ENCODE results near the gene LPP.
A peak's percentile ranks its signal among the peaks of the same experiment; 100 is the strongest.

Gene LPP

DNA sequence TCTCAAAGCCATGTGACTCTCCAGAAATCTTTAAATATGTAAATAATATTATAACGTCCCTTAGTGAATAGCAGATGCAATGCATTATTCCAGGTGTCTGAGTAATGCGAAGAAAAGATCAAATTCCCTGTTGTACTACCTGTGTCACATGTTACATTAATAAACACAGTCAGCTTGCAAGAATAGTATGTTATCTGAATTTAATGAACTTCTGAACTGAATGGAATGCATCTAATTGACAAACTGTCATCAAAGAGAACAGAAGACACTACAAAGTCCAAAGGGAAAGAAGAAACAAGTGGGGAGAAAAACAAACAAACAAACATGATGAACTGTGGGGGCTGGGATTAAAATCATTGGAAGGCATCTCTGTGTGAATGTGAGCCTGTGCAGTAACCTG, 508.8 kb downstream of the LPP start:
- no peak for DNase-seq

DNA sequence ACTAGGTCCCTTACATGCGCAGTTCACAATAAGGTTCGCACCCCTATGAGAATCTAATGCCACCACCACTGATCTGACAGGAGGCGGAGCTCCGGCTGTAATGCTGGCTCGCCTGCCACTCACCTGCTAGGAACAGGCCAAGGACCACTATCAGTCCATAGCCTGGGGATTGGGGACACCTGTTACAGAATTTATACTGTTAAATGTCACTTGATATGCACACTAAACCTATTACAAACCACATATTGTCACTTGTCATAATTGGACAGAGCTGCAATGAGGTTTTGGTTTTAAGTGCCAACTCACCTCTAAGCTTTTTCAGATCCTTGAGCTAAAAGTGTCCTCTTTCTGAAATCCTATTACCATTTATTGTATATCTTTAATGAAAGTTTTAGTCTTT, 509.9 kb downstream of the LPP start:
- no peak for DNase-seq

DNA sequence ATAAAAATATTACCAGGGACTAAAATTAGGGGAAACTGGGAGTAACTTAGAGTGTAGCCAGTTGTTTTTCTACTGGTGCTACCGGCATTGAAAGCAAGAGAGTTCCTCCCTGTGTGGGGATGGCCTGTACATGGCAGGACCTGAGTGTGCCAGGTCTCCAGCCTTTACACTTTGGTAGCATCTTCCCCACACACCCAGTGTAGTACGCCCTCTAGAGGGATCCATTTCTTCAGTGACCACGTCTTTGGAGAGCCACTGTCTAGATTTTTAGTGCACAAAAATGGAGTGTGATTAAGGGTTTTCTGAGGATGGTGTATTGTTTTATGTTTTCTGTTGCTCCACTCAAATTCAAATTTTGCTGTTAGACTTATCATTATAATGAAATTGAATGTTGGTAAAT, 510.8 kb downstream of the LPP start:
- peak; percentile 34 for DNase-seq

DNA sequence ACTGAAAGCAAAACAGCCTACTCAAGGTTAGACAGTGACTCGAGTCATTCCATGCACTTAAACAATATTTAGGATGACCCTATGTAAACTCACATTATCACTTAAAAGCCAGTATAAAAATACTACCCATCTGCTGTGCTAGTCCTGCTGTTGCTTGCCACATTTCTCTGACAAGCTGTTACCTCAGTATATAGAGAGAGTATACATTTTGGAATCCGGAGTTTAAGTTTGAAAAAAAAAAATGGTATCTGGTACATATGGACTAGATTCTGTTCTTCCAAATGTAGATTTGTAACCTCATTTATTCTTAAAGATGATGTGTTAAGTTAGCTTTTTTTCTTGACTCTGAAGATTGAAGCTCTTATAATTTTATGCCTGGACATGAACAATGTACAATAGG, 514.0 kb downstream of the LPP start:
- DNase-seq = no peak

DNA sequence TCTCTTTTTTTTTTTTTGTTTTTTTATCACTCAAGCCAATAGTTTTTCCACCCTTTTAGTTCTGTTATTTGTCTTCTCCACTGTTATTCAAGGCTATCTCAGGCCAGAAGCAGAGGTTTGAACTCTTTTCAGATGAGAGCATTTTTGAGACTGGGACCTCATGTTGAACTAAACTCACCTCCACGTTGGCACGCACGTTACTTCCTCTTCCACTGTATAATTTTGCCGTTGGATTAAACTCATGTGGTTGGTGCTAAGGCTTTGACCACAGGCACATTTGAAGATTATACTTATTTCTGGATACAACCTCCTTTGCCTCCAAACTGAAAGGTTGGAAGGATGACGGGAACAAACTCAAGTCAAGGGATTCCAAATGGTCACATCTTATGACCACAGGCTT, 516.5 kb downstream of the LPP start:
- no peak for DNase-seq

DNA sequence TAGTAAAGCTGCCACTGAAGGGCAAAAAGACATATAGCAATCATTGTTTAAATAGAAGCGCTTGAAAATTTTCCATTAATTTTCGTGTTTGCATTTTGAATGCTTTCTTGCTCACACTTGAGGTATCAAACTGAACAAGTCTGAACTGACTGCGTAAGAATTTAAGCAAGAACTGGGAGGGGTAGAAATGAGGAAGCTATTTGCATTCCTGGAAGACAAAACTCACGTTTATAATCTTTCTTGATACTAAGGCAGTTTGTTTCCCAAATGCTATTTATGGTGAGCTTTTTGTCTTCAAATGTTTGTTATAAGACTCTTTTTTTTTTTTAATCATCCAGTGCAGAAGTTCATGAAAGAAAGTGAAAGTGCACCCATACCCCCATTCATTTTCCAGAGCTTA, 518.0 kb downstream of the LPP start:
- DNase-seq = no peak

DNA sequence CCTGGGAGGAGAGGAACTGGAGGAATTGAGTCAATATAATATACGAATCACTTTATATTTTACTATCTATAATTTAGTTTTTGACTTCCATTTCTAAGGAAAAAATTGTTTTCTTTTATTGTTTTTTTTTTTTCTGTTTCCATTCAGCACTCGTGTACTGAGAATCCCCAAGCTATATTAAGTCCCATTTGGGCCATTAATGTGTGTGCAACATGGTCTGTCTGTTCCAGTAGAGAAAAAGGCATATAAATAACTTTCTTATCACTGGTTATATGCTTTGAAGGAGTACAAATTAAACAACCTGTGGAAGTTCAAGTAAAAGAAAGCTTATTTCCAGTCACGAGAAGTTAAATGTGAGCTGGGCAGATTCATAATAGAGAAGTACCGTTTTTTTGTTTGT, 518.9 kb downstream of the LPP start:
- DNase-seq = no peak

DNA sequence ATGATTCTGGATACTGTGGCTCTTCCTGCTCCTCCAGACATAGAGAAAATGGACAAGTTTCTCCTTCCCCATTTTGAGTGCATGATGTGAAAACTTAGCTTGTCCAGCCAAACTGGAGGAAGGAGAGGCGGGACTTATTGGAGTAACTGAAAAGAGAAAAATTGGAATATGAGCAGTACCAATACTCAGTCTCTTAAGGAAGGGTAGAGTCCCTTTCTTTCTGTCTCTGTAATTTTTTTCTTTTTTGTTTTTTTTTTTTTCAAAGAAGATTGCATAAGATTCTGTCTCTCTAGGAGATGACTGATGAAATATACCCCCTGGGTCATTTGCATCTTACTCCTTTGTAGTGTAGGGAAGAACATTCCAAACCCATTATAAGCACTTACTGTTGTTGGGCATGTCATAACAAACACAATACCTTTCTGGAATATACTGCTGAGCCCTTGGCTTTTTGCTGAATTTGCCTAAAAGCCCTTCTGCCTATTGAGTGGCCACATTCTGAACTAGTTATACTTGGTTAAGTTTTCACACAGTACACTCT, 519.8 kb downstream of the LPP start:
- DNase-seq = no peak

DNA sequence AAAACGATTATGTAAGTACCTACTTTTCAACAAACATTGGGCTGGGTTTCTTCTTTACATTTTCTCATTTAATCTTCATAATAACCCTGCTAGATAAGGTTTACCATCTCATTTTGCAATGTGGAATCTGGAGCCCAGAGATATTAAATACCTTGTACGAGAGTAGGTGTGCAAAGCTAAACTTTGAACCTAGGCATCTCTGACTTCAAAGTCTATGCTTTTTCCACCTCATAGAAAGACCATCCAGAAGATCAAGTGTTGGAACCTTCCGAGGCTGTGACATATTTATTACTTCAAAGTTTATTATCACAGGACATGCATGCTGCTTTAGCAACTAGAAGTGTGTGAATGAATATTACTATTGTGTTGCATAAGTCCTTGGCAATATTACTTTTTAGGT, 520.6 kb downstream of the LPP start:
- no peak for DNase-seq

DNA sequence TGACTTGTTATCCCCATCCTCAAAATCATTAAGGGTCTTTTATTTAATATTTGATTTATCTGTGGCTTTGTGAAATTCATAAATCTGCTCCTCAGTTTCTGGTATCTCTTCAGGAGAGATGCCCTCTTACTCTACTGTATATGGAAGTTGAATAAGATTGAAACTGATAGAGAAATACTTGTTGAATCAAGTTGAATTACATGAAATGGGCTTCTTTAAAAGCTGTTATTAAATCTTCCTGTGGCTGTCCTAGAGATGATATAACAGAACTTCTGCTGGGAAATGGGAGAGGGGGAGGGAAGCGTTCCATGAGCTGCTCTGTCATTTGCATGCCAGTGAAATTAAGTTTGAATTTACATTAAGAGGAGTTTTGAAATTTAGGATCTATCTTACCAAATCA, 523.4 kb downstream of the LPP start:
- DNase-seq = no peak

DNA sequence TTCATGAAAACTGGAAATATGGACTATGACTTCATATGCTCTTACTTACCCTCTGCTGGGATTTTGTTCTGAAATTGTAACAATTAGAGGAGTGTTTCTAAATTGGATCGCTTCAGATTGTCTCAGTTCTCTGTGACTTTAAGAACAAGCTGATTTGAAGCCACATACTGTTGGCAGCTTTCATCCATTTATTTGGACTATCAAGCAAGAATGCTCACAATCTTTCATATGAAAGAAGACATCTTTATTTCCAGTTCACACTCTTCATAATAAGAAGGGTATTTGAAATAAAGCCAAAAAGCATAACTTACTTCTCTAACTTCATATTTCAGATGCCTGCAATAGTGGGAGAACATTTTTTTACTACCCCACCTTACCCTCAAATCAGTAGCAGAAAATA, 526.2 kb downstream of the LPP start:
- no peak for DNase-seq

DNA sequence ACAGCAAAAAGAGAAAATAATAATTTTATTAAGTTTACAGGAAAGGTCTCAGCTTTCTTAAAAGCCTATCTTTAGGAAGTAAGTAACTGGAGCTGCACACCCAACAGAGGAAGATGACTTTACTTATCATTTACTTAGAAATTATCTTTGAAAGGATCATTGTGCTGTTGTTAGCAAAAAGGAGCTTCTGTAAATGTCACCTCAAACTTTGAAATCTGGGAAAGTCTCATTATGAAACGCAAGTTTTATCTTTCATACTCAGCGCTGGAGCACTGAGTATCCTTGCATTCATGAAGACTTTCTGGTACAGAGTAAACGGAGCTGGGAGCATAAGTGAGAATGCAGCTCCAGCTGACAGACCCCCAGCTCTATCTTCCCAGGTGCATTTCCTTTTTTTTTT, 526.6 kb downstream of the LPP start:
- DNase-seq = no peak

DNA sequence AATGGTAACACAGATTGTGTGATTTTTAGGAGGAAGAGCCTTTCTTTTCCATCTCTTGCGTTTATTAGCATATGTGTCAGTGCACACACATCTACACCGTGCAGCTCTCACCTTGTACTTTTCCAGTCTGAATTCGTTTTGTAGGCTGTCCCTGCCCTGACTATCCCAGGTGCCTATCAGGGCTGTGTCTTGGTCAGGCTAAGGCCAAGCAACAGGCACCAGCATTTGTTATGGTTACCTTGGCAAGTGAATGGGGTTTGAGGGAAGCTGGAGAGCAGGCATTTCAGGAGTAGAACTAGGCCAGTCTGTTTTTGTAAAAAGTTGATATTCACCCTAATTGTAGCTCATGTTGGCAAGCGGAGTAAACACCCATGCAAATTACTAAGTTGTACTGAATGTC, 528.4 kb downstream of the LPP start:
- DNase-seq = no peak

DNA sequence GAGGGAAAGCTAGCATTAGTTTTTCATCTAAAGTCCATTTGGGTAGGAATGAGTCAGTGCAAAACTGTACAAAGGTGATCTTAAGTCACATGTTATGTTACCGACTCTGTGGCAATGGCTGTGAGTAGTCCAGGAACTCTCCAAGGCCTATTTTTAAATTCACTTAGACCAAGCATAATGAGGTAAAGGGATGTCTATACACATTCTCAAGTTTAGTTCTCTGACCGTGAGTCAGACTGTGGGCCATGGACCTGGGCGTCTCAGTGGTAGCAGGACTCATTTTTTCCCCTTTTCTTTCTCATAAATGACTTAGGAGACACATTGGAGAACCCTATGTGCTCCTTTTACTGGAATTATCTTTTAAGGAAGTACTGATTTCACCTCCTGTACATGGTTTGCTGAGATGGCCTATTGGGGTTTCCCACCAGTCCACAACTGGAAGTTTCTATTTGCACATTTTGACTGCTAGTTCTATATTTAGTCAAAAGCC, 529.1 kb downstream of the LPP start:
- no peak for DNase-seq

DNA sequence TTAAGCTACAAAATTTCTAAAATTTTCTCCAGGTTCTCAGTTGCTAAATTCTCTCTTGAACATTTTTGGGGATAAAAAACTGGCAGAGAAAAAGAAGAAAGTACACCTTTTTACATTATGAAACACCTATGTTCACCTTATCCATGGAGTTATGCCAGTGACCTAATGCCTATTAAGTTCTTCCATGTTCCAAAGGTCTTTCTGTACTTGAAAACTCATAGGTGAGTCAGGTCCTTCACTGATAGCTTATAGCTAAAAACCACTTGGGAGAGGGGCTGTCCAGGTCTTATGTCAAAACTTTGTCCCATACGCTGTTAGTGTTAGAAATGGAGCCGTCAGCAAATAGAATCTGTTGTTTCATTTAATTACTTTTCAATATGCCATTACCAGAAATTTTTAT, 530.3 kb downstream of the LPP start:
- DNase-seq = no peak

DNA sequence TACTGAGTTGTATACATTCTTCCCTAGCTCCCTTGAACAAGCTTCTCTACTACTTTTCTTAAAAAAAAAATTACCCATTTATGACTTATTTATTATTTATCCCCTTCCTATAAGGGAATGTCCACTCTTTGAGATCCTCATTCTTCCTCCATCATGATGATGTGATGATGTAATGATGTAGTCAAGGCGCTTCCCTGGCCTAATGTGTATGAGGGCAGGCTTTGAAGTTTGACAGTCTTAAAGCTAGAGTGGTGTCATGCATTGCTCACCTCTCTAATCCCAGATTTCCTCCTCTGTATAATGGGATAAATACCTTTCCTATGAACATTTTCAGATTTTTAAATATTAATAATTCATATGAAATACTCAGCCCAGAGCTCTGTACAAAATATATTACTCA, 531.8 kb downstream of the LPP start:
- no peak for DNase-seq

DNA sequence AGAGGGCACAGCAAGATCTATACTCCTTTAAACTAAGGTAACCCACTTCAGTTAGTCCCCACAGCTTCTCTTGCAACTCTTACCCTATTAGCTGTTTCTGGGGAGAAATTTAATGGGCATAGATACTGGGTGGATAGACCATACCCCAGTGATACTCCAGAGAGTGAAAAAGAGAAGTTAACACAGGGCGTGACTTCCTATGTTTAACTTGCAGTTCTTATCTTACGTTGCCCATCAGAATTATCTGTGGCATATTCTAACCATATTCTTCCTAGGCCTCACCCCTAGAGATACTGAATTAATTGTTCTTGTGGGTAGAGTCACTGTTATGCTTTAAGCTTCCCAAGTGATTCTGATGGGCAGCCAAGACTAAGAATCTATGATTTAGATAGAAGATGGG, 532.4 kb downstream of the LPP start:
- DNase-seq = peak; percentile 47

DNA sequence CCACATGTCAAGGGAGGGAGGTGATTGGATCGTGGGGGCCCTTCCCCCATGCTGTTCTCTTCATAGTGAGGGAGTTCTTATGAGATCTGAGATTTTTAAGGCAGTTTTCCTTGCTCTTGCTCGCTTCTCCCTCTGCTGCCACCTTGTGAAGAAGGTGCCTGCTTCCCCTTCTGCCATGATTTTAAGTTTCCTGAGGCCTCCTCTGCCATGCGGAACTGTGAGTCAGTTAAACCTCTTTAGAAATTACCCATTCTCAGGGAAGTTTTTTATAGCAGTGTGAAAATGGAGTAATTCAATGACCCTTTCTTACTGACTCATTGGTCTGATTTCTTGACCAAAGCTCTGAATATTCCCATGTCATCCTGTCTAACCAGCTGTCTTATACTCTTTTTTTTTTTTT, 533.4 kb downstream of the LPP start:
- DNase-seq = no peak

DNA sequence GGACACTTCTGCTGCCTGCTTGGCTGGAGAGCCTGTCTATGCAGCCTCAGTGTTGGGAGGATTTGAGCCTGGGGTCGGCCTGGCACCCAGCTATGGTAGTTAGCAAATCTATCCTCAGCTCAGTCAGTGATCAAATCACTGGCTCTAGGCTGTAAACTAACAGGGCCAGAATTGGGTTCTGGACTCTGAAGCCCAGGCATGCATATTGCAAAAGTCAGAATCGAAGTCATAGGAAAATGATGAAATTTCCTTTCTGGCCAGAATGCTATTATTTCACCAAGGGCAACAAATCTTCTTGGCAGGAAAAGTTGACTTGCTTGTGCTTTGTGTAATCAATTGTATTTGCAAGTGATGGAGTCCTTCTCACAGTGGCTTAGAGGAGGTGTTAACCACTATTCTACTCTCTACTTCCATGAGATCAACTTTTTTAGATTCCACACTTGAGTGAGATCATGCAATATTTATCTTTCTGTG, 535.2 kb downstream of the LPP start:
- DNase-seq = no peak

DNA sequence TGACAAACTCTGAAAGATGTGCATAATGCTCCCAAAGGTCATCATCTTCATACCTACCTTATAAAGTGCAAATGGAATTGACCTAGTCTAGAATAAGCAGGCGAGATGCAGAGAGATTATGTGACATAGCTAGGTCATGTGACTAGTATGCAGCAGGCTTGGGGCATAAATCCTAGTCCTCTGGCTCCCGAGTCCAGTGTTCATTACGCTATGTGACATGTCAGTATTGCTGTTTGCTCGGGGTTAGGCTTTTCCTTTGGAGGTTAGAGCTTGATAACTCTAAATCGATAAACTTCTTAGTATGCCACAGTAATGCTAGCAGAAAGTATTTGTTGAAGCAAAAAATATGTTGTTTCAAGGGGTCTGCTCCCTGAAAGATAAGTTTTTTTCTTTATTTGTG, 536.1 kb downstream of the LPP start:
- DNase-seq = no peak

DNA sequence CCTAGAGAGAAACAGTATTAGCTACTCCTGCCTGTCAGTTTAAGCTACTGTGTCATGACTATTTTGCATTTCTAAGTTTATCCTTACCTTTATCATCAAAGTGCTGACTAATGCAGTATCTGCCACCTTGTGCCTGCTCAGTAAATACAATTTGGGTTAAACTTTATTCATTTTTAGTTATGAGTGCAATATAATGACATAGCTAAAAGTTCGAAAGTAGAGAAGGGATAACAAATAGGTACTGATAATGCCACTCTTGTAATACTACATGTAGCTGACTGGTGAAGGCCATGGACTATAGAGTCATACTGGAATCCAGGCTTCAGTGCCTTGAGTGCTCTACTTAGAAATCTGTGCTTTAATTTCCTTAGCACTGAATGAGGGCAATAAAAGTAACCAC, 537.0 kb downstream of the LPP start:
- no peak for DNase-seq

DNA sequence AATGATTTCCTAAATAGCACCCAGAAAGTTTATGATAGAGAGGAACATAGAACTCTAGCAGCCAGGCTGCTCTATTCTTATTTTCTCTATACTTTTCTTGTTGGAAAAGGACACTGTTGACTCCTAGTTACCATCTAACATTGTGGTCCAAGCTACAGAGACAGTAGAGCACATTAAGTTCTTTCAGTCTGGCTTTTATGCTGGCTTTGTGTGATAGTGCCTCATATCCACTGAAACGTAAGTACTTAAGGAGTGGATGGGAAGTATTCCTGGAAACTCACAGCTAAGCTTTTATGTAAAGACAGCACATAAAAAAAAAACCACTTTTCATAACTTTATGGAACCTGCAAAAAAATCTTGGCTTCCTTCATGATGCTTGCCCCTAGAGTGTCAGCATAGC, 537.7 kb downstream of the LPP start:
- DNase-seq = no peak

DNA sequence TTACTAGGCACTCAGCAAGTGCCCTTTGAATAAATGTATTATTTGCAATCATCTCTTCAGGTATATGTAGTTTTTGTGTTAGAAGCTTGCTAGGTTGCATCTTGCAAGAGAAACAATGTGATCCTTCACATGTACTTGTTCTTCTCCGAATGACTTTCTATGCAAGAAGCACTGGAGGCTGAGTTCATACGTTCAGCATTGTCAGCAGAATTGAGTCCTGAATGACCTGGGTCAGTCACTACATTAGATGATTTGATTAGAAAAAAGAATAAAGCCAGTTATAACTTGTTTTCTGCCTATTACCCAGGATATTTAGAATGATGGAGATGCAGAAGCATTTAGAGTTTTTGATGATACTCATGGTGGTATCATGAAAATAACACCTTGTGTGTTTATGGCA, 538.7 kb downstream of the LPP start:
- no peak for DNase-seq

DNA sequence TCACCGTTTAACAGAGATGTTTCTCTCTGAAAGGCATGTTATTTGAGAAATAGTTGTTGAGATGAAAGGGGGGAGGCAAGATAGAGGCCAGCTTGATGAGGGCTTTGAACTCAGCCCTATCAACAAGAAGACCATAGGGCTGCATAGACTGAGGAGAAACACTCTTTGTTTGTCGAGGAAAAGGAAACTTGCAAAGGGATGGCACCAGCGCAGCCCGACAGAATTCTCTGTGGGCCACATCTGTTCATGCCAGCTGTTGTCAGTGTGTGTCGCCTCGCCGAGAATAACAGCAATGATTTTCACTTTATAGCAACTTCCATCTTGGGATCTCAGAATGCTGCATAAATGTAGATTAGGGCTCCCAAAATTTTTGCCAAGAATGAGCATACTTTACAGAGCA, 539.5 kb downstream of the LPP start:
- no peak for DNase-seq

DNA sequence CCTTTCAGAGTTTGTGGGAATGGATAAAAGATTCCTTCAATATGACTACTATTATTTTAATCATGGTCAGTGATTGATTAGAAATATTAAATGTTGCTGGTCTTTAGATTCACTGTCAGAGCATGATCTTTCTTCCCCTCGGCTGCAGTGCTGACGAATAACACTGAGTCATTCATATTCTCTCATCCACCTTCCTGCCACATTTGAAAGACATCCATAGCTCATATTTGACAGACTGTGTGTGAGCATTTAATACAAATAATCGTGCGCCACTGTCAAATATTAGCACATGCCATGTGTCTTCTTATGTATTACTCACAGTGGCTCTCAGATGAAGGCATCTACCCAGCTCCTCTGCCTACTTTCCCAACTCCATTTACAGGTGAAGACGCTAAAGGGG, 541.3 kb downstream of the LPP start:
- no peak for DNase-seq

DNA sequence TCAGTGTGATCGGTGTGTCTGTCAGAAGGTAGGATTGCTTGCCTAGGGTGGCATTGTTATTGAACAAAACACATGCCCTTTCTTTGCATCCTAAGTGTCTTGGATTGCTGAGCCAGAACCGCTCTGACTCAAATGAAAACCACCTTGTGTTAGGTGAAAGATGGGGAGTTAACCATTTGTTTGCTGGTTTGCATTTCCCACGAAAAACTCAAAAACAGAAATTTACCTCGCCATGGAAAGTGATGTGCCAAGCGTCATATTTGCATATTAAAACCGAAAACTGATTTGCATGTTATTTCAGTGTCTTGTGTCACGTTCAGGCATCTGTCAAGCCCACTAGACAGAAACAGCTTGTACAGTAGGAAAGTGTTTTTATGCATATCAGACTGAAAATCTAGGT, 543.2 kb downstream of the LPP start:
- no peak for DNase-seq
